NCI-H2107 treated with DMSO at 0.1 percent for 48 hours (cell line): Measurements from ENCODE around the gene PTPRU.

Experiments
- DNase-seq: peaks from one replicate; lab custom pipeline; 2025; ENCODE audit not compliant: unreplicated experiment; lab: John Stamatoyannopoulos, UW

PTPRU gene

DNA sequence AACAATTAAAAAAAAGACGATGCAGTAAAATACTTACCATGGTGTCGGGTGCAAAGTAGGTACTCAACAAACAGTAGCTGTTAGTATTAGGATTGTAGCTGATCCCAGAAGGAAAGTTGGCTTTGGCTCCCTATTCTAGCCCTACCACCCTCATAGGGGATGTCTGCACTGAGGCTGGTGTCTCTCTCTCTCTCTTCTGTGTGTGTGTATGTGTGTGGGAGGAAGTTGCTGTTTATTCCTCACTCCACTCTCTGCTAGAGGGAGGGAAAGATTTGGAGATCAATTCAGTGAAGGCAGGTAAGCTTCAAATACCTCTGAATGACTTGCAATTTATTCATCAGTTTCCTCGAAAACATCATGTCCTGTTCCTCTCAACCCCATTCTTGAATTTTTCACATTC, 124.4 kb downstream of the PTPRU start:
- no peak for DNase-seq

- DNase-seq, result no peak
Measured at GRCh38 chr1:29361686-29362085, 125.4 kb downstream of the PTPRU start.

DNA sequence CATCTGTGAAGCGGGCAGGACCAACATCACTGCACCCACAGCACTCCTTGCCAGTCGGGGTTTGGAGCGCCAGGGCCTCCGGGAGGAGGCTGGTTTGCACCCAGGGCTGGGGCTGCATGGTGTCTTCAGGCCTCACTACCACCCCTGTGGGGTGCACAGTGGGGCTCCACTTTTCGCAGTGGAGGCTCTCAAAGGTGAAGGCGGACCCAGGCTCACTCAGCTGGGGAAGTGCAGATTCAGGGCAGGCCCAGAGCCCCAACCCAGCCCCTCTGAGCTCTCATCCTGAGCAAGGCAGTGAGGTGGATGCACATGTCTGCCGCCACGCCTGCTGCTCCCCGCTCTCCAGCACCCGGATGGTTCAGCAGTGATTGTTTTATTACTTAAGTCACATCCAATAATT, 125.8 kb downstream of the PTPRU start:
- DNase-seq, result no peak

- no peak for DNase-seq
Measured at GRCh38 chr1:29362764-29363163, 126.4 kb downstream of the PTPRU start.

GRCh38 chr1:29363536-29363935, 127.2 kb downstream of the PTPRU start:
- DNase-seq, result no peak

DNA sequence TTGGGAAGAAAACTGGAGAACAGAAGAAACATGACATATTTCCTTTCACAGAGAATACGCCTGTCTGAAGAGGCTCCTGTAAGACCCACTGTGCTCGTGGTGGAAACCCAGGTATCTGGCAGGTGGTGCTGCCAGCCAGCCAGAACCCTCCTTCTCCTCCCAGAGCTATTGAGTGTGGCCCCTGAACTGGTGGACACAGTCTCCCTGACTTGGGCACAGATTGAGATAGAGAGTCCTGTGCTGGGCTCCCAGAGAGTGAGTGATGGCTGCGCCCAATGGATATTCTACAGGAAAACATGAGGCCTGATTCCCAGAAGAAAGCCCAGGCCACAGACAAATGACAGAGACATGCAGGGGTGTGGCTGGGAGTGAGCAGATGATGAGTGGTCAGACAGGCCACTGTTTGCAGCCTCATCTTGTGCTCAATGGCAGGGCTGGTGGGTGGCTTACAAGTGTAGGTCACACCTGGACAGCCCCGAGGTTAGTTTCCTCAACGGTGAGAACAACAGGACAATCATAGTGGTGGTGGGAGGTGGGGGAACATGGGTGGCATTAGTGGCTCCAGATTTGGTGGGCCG, 127.9 kb downstream of the PTPRU start:
- DNase-seq, result no peak

- no peak for DNase-seq
Measured at GRCh38 chr1:29365906-29366670, 129.8 kb downstream of the PTPRU start.

- DNase-seq, result no peak
Measured at GRCh38 chr1:29368936-29369932, 132.9 kb downstream of the PTPRU start.

GRCh38 chr1:29370067-29370466, 133.7 kb downstream of the PTPRU start:
- no peak for DNase-seq

- DNase-seq, result no peak
Measured at GRCh38 chr1:29371332-29371731, 135.0 kb downstream of the PTPRU start.

- DNase-seq, result no peak
Measured at GRCh38 chr1:29372108-29372507, 135.8 kb downstream of the PTPRU start.
